Lower leg skin (tissue), 4 donors: Measurements from ENCODE around the gene TRDMT1. TPM values are rescaled to one million over a fixed set of nuclear protein-coding genes. Genes with fewer than 3 reads are reported as not detected.
"Not testable (repeated sequence)": the region's sequence is repeated elsewhere in the genome, so short reads cannot be mapped to it uniquely, and the experiment has no call there.

Experiments
- DNase-seq, 2 donors: peaks; one replicate each; pipeline ENCODE4 v3.0.0-alpha.2; 2019; ENCODE audit warnings: low spot score in 2 of 2
- H3K4me3 ChIP-seq: fragments of 200-600 bp; sonication (generic); 2 replicates; pipeline ENCODE4 v1.5.1; 2017; ENCODE audit warnings: mild to moderate bottlenecking, low read depth; ENCODE audit not compliant: poor library complexity, severe bottlenecking
- CTCF ChIP-seq, 3 donors: fragments of 450-650 bp; IDR thresholded peaks; one replicate each; pipeline ENCODE4 v1.5.1; 2016; ENCODE audit warnings: antibody characterized with exemption in 3 of 3, mild to moderate bottlenecking in 3 of 3, moderate library complexity in 2 of 3
- POLR2A ChIP-seq, 2 donors: fragments of 450-650 bp; IDR thresholded peaks; one replicate each; pipeline ENCODE4 v1.6.1; 2016 to 2017; ENCODE audit warnings: antibody characterized with exemption in 2 of 2, mild to moderate bottlenecking in 1 of 2, moderate library complexity in 1 of 2
- WGBS, 2 donors: methylation state at CpG; one replicate each; pipeline ENCODE4 v1.1.5; 2018; 5-methylcytosine and 5-hydroxymethylcytosine counted together
- intact Hi-C: fragments of 100-400 bp; cut with DNase I; formaldehyde crosslinking; loops from one replicate; pipeline ENCODE4 v1.15.0; 2023; ENCODE audit warnings: low total_unique reads
- total RNA-seq, 4 donors: library from RNA; depleted of rRNA; stranded (reverse); fragments of >200 nt; gene quantifications; one replicate each; pipeline ENCODE4 v1.1.0, GENCODE V29; 2016

The TRDMT1 gene
- total RNA-seq, 4 donors from 2014 or later: 3.9 to 4.5 (median 4.1) TPM

- intact Hi-C loops: no loop called here
- no peak for DNase-seq
- no peak overlapping the region for H3K4me3 ChIP-seq
- WGBS, 2 donors: 78 to 93% methylated on average over 5 of the region's 5 CpGs
- TF ChIP-seq POLR2A (IDR thresholded peaks at IDR 0.05): no peak
Observed at GRCh38 chr10:17116193-17116592, 85.3 kb downstream of the TRDMT1 start.

- 85 to 87% methylated on average over 5 of the region's 5 CpGs for WGBS, 2 donors
- TF ChIP-seq CTCF (IDR thresholded peaks at IDR 0.05) (no peak), POLR2A (IDR thresholded peaks at IDR 0.05) (no peak)
- H3K4me3 ChIP-seq: no peak overlapping the region
- DNase-seq: no peak
- intact Hi-C loops: no loop called here
Observed at GRCh38 chr10:17115683-17116082, 85.8 kb downstream of the TRDMT1 start.

- H3K4me3 ChIP-seq, DNase-seq, intact Hi-C loops: not testable (repeated sequence)
- 92 to 94% methylated on average over 13 of the region's 13 CpGs for WGBS, 2 donors
Observed at GRCh38 chr10:17114878-17115444, 86.5 kb downstream of the TRDMT1 start.

- intact Hi-C loops: no loop called here
Observed at GRCh38 chr10:17113889-17114540, 87.5 kb downstream of the TRDMT1 start.

GRCh38 chr10:17113346-17113745 lies 88.1 kb downstream of the TRDMT1 start:
- intact Hi-C loops: no loop called here
- no peak for DNase-seq
- H3K4me3 ChIP-seq: no peak overlapping the region
- WGBS, 2 donors: 72 to 83% methylated on average over 4 of the region's 4 CpGs
- TF ChIP-seq CTCF (IDR thresholded peaks at IDR 0.05) (no peak), POLR2A (IDR thresholded peaks at IDR 0.05) (no peak)

More at GRCh38 chr10:17113889-17114540, 87.5 kb downstream of the TRDMT1 start:
- TF ChIP-seq POLR2A (IDR thresholded peaks at IDR 0.05): no peak
- no peak for TF ChIP-seq CTCF (IDR thresholded peaks at IDR 0.05)
- DNase-seq: peak in 1 of 2 donors; percentile 19
- 51 to 65% methylated on average over 7 of the region's 7 CpGs for WGBS, 2 donors
- no peak overlapping the region for H3K4me3 ChIP-seq

- no peak for TF ChIP-seq POLR2A (IDR thresholded peaks at IDR 0.05)
- TF ChIP-seq CTCF (IDR thresholded peaks at IDR 0.05): no peak
- no peak overlapping the region for H3K4me3 ChIP-seq
- intact Hi-C loops: no loop called here
Observed at GRCh38 chr10:17112566-17112965, 88.9 kb downstream of the TRDMT1 start.

More at GRCh38 chr10:17112566-17112965, 88.9 kb downstream of the TRDMT1 start:
- no peak for DNase-seq
- WGBS, 2 donors: 47 to 62% methylated on average over 3 of the region's 3 CpGs
